Hepatocyte (in vitro differentiated cells): Measurements from ENCODE around the gene FBXL15.

ENCODE experiments used
- CTCF ChIP-seq: fragments of 200-600 bp; sonication (generic); IDR thresholded peaks from 2 replicates; pipeline ENCODE4 v1.5.1; 2016; ENCODE audit warnings: antibody characterized with exemption, mild to moderate bottlenecking; ENCODE audit not compliant: poor library complexity
- EZH2 ChIP-seq: fragments of 200-600 bp; sonication (generic); IDR thresholded peaks from 2 replicates; pipeline ENCODE4 v1.6.1; 2016; ENCODE audit warnings: antibody characterized with exemption, mild to moderate bottlenecking, borderline replicate concordance

- TF ChIP-seq EZH2 (no peak), CTCF (no peak)
Measured at GRCh38 chr10:102421757-102422512, 1.3 kb downstream of the FBXL15 start.
